ENCODE measurements around the gene C6orf132.
A peak's percentile ranks its signal among the peaks of the same experiment; 100 is the strongest.

Gene C6orf132

DNA sequence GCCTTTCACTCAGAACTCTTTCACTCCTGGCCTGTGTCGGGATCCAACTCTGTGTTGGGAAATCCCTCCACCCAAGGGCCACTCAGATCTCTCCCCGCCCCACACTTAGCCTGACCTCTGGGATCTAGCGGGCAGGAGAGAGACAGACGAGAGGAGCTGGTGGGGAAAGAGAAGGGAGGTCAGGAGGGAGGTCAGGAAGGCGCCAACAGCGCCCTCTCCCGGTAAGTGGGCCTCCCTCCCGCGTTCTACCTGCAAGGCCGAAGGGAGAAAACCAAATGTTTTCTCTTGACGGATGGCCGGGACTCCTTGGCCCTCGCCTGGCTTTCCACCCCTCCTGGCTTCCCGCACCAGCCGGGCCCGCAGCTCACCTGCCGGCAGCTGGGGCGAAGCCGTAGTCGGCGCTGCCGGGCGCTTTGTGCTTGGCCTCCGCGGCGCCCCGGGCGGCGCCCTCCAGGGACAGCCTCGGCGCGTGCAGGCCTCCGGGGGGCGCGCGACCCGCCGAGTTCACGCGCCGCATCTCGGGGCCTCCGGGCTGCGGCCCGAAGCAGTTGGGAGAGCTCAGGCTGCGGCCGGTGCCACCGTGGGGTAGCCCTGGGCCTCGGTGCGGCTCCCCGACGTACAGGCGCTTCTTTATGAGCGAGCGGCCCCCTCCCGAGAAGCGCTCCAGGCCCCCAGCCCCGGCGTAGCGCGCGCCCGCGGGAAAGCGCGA lies 38.2 kb downstream of the C6orf132 start:
- no peak for DNase-seq

DNA sequence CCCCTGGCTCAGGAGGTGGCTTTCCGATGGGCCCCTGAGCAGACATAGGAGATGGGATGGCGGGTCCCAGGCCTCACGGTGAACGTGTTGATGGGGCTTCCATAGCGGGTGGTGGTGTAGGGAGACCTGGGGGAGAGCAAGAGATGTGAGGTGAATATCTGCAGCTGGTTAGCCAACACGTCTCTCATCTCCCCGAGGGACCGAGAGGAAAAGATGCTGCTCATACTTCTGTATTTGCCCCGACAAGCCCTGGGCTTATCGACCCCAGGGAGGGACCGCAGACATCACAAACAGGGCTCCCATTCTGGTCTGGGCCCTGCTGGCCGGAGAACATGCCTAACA lies 38.7 kb downstream of the C6orf132 start:
- no peak for DNase-seq

DNA sequence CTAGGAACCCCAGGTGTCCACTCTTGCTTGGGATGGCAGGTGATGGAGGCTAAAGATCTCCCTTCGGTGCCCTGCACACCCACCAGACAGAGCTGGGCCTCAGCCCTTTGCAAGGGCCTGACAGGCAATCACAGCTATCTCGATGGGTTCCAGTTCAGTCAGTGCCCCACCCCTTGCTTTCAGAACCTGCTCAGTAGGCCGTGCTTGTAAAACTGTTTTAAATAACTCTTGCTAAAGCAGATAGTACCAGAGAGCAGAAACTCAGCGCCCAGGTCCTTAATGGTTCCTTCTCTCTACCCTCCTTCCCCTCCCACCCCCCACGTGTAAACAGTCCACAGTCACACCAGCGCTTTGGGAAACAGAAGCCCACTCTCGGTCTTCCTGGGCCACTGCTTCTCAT lies 39.2 kb downstream of the C6orf132 start:
- no peak for DNase-seq

DNA sequence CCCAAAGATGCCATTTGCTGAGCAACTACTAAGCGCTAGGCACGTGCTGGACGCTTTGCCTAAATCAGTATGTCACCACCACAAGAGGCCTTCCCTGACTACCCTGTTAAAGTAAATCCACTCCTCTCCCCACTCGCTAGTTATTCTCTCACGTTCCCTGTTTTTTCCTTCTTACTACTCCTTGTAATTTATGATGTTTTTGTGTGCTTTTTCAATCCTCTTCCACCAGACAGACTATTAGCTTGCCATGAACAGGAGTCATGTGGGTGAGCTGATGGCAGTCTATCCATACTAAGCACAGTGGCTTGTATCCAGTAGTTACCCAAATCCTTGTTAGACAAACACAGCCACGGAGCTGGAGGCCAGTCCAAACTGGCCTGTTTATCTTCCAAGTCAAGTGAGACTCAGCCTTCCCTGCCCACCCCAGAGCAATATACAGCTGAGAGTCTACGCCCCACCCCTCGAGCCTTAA lies 41.2 kb downstream of the C6orf132 start:
- no peak for DNase-seq

DNA sequence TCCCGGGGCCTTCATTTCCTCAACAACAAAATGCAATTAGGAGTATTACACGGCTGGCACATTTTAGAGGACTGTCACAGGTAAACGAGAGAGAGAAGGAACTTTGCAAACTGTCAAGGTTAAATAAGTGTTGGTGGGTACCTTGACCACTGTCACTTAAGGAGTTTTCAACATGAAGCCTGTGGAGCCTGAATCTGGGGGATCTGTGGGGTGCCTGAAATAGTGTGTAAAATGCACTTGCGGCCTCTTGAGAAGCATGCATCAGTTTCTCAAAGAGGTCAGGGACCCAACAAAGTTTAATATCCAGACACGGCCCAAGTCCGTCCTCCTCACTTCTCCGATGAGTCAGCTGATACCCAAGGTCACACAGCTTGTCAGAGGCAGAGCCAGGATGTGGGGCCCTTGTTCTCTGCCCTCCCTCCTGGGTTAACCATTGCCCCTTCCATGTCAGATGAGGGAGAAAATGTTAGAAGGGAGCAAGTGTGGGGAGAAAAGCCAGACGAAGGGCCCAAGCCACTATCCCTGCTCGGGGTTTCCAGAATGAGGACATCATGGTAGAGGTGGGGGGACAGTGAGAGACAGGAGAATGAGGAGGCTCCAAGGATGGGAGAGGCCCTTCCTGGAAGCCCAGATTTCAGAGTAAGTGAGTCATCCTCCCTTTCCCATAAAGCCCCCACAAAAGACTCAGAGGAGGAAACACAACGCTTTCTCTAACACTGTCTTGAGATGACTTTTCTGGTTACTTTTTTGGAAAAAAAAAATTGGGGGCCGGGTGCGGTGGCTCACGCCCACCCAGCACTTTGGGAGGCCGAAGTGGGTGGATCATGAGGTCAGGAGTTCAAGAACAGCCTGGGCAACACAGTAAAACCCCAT lies 42.2 kb downstream of the C6orf132 start:
- no peak for DNase-seq

DNA sequence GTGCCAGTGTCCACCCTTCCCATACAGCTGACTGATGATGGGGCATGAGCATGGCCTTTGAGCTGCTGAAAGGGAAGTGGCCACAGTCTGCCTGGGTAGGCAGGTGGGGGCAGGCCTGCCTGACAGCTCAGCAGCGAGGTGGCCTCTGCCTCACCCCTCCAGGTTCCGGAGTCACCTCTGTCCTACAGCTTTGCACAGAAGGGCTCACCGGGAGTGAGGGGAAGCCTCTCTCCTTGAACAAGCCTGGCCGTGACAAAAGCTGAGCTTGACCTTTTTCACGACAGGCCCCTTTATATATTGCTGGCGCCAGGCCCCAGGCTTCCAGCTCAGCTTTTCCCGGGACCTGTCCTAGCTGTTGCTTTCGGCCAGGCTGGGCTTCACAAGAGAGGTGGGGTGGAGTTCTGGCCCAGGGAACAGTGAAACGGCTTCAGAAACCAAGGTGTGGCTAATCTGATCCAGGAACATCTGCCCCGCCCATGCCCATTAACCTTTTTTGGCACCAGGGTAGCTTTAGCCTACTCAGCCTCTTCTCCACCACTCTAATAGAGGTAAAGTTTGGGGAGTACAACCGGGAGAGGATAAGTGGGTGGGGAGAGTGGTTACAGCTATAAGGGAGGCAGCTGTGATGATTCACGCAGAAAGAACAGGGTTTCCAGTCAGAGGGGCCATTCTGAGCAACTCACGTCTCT lies 42.9 kb downstream of the C6orf132 start:
- DNase-seq: no peak

DNA sequence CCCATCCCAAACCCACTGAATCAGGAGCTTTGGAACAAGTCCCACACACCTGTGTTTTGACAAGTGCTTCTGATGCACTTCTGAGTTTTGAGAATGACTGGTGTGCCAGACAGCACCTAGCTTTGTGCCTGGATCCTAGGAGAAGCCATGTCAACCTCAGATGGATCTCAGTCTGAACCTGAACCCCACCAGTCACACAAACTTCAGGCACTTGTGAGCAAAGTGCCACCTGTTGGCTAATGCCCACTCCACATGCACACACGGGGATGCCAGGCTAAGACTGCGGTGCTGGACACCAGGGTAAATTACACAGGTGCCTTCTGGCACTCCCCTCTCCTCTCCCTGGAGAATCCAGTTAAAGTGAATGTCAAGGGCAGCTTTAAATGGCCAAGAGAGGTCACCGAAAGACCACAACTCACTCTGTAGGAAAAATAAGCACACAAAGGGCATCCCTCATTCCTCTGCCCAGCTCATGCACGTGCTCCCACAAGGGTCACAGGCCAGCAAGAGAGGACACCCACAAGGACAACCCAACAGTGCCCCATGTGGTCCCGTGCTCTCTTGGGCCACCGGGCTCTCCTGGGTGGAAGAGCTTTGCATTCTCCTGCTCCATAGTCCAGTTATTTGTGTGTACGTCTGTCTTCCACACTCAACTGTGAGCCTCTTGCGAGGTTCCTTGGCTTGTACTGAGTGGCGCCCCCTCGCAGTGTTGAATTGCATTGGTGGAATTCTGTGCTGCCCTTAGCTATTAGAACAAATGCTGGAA lies 46.5 kb downstream of the C6orf132 start:
- no peak for DNase-seq

DNA sequence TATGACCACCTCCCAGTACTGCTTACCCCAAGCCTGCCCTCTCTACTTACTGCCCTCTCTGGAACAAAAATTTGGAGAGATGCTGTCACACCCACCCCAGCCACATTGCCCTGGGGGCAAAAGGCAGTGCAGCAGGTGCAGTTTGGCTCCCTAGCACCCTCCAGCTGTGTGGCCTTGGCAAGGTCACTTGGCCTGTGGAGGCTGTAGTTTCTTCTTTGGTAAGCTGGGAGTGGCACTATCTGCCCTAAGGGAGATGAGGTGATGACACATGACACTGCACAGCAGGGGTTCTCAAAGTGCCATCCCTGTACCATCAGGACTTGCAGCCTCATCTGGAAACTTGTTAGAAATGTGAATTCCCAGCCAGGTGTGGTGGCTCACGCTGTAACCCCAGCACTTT lies 47.3 kb downstream of the C6orf132 start:
- no peak for DNase-seq

DNA sequence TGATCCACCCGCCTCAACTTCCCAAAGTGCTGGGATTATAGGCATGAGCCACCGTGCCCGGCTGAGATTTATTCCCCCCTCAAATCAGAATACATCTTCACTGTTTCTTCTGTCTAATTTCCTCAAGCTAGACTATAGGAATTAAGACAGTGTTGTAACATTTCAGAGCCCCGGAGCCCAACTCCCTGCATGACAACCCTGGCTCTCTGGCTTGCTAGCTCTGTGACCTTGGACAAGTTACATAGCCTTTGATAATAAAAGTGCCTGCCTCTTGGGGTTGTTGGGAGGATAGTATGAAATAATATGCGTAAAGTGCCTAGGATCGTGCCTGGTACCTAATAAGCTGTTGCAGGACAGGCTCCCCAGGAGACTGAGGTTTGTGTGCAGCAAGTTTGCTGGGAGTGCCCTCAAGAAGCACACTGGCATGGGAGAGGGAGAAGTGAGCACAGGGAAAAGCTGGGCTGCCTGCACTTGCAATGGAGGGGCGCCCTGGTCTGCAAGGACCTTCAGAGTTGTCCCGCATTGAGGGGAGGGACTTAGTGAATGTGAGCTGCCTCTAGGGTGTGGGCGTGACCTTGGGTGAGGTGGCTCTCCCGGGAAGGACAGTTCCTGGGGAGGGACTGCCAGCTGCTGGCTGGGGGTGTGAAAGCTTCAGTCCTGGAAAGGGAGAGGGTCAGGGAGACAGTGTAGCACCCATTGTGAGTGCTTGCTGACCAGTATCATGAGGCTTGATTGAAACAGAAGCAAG lies 48.7 kb downstream of the C6orf132 start:
- DNase-seq: no peak

DNA sequence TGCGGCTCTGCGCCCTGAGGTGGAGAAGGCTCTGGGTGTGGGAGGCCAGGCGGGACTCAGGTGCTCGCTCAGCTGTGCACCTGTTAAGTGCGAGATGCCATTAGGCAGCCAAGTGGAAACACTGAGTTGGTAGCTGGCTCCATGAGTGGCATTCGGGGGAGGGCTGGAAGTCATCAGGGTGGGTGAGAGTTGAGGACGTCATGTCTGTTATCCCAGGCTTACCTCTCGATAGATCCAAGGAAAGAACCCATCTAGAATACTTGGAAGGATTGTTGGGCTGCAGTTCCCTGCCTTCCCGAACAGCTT lies 50.7 kb downstream of the C6orf132 start:
- DNase-seq: no peak

DNA sequence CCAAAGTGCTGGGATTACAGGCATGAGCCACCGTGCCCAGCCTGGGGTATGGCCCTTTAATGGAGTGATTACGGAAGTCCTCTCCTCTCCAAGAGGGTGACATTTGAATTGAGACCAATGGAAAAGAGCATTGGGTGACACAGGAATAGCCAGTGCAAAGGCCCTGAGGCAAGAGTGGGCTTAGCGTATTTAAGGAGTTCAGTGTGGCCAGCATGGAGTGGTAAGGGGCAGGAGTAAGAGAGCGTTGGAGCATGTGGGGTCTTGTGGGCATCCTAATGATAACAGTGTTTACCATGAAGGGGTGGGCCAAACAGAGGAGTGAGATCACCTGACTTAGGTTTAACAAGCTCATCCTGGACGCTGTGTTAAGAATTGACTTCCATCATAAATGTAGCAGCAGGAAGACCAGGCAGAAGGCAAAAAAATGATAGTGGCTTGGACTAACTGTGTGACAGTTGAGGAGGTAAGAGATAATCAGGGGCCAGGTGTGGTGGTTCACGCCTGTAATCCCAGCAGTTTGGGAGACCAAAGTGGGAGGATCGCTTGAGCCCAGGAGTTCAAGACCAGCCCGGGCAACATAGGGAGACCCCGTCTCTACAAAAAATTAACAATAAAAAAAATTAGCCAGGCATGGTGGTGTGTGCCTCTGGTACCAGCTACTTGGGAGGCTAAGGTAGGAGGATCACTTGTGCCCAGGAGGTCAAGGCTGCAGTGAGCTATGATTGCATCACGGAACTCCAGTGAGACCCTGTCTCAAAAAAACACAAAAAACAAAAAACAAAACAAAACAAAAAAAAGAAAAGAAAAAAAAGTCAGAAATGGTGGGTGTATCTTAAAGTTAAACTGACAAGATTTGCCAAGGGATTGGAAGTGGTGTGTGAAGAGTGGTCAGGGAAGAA lies 51.4 kb downstream of the C6orf132 start:
- DNase-seq: no peak

DNA sequence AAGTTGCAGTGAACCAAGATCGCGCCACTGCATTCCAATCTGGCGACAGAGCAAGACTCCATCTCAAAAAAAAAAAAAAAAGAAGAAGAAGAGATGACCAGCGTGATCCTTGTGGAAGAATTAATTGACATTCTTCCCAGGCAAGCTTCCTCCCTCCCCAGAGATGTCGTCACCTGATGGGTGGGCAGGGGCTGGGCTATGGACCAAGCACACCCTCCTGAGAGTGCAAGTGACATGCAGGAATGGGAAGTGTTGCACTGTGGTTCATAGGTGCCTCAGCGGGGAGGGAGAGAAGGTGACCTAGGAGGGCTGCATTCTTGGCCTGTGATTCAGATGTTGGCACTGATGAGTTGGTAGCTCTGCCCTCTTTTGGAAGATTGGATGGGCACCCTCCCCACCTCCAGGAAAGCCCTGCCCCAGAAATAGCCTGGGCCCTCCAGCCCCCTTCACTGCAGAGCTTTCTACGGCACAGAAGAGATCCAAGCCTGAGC lies 54.3 kb downstream of the C6orf132 start:
- DNase-seq: no peak

DNA sequence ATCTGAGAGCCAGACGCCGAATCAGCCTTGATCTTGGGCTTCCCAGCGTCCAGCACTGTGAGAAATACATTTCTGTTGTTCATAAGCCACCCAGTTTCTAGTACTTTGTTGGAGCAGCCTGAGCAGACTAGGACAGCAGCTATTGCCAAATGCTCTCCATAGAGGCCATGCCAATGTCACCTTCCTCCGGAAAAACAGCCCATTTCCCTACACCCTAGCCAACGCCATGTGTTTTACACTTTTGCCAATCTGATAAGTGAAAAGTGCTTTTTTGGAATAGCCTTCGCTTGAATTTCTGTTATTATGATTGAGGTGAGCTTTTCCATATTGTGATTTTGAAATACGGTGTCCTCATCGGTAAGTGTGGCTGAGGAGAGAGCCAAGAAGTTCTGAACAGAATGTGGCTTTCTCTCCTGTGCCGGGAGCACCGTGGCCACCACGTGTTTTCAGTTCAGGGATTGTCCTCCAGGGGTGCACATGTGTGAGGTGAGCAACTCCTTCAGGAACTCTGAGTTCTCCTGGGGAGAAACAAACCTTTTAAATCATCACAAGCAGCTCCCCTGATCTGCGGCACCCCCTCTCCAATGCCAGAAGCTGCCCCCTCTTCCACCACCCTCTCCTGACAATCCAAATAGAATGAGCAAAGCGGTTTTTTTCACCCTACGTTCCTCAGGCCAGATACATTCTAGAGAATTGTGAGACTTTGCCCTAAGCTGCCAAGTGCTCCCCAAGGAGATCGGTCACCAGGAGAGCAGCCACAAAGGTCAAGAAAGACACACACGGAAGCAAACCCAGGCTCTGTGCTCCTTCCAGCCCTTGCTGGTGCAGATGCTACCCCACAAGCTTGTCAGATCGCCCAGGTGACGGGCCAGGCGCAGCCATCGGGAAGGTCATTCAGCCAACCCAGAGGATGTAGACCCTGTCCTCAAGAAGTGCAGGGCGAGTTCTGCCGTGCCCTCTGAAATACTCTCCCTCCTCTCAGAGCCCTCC lies 56.1 kb downstream of the C6orf132 start:
- no peak for DNase-seq

DNA sequence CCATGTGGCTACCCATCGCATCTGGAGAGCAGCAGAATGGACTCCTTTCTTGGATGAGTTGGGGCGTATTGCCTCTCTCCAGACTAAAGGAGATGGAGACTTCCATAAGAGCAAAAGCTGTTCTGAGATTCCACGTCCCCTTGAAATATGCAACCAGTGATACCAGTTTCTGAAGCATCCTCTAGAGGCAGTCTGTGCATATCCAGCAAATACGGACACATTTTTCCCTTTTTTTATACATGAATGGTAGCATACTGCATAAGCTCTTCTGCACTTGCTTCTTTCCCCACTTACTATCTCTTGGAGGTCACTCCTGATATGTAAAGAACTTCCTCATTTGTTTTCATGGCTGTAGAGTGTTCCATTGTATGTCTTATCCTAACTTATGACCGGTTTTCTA lies 57.5 kb downstream of the C6orf132 start:
- DNase-seq: no peak

DNA sequence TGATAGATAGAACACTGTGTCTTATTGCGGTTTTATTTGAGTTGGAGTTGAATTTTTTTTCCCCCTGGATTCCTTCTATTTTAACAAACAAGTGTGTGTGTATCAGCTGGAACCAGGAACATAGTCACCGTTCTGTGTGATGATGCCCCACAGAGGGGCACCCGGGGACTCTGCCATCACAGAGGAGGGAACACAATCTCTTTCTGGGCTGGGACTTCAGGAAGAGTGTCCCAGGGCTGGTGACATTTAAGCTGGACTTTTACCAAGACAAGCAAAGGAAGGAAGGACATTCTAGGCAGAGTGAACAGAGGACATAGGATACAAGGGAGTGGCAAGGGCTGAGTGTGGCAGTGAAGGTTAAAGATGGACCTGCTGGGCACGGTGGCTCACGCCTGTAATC lies 58.9 kb downstream of the C6orf132 start:
- no peak for DNase-seq

DNA sequence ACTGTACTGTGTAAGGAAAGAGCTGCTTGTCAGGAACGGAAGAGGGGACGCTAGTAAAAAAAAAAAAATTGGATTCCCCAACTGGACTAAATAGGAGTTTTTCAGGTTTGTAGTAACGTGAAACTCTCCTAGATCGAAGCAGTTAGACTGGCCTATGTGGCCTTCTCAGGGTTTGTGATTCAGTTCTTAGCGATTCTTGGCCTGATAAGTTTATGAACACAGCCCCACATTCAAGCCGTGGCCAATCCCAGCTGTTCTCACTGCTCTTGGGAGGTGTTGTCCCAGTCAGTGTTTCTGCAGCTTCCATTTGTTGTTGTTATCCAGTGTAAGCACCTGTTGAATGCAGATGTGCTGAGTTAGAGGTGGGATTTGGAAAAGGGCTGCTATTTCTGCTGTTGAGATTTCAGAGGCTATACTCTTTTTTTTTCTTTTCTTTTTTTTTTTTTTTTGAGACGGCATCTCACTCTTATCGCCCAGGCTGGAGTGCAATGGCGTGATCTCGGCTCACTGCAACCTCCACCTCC lies 62.4 kb downstream of the C6orf132 start:
- DNase-seq: no peak

DNA sequence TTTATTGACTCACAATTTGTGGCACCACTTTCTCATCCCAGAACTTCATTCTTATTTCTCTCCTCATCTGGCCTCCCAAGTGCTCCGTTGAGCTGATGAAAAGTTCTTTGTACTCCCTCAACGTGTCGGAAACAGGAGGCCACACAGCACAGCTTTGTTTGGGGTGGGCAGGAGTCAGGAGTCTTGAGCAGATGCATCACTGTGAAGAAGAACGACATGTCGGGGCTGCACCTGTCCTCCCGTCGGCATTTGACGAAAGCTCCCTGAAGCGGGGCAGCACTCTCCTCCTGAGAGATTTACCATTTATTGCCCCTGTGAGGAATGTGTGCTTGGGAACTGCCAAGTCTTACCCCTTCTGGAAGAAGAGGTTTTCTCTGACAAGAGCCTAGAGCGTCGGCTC lies 64.0 kb downstream of the C6orf132 start:
- no peak for DNase-seq

DNA sequence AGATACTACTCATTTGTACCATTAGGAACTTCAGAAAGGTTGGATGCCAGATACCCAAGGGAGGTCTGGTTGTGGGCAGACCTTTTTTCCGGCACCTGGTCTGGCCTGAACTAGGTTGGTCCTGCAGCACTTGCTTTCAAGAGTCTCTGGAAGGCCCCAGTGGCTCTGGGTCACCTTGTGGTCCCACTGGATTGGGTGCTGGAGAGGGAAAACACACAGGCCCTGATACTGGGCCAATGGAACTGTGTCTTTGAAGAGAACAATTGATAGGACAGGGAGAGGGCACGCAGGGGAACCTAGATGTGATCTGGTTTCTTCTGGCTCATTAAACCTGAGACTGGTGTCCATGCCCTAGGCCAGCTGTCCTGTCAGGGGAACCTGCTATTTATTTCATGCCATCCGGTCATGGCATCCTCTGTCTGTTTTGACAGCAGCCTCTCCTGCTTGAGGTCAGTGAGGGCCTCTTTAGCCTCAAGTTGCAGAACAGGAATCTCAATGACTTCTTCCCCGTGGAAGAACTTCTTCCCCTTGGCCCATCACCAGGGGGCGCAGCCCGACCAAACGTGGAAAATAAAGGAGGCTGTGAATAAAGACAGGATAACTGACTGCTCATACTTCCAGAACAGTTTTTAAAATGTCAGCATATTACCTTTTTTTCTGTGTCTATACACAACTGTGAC lies 67.1 kb downstream of the C6orf132 start:
- peak; percentile 41 for DNase-seq

DNA sequence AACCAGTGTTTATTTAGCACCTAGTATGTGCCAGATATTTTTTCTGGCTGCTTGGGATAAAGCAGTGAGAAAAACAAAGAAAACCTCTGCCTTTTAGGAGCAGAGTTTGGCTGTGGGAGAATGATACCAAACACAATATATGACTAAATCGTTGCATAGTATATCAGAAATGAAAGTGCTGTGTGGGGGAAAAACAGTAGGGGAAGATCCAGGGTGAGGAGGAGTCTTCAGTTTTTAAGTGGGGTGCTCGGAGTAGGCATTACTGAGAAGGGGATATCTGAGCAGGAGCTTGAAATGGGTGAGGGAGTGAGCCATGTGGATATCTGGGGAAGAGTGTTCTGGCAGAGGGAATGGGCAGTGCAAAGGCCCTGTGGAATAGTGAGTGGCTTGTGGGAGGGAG lies 69.1 kb downstream of the C6orf132 start:
- no peak for DNase-seq

Data from DMS153 (cell line).